T-cell (primary cell): ENCODE measurements around the gene ZNF385A. TPM values are rescaled to one million over a fixed set of nuclear protein-coding genes. Genes with fewer than 3 reads are reported as not detected.

Source experiments
- ATAC-seq, 4 experiments: fragments of 200-7000 bp in 3 of 4; fragments of 150-1000 bp in 1 of 4; cut with Tn5 transposase; replicated peaks in 1 of 4; 1 replicate in 3 of 4; 2 replicates in 1 of 4; pipeline ENCODE4 v1.10.0; 2021; ENCODE audit warnings: moderate library complexity in 3 of 4, mild to moderate bottlenecking in 2 of 4, moderate number of reproducible peaks in 1 of 4
- CTCF ChIA-PET, 2 donors: fragments of 300-600 bp; sonication (Branson Sonifier 250); formaldehyde crosslinking; loops; one replicate each; lab custom pipeline; 2022; ENCODE audit warnings: antibody characterized with exemption in 2 of 2; lab: Charles Lee
- POLR2A ChIA-PET, 2 donors: fragments of 300-600 bp; sonication (Branson Sonifier 250); formaldehyde crosslinking; loops; one replicate each; lab custom pipeline; 2022; ENCODE audit warnings: antibody characterized with exemption in 2 of 2; lab: Charles Lee
- DNase-seq, 35 experiments: peaks; one replicate each; pipeline versions ENCODE4 v3.0.0 to v3.0.0-alpha.2; 2013 to 2023
- H3K27ac ChIP-seq: one replicate; pipeline ENCODE4 v1.5.1; 2013; ENCODE audit warnings: low read length
- H3K27me3 ChIP-seq, 2 experiments: replicated peaks in 1 of 2; 1 replicate in 1 of 2; 2 replicates in 1 of 2; pipeline versions ENCODE4 v1.6.1 to v1.7.0; 2013; ENCODE audit warnings: low read length in 1 of 2, mixed read lengths in 1 of 2; ENCODE audit not compliant: control insufficient read depth in 2 of 2, insufficient read depth in 2 of 2; ENCODE audit errors: extremely low read depth in 1 of 2
- H3K36me3 ChIP-seq, 2 donors: 1 replicate in 1 of 2; 2 replicates in 1 of 2; pipeline versions ENCODE4 v1.6.1 to v1.7.0; 2013; ENCODE audit warnings: low read length in 1 of 2; ENCODE audit not compliant: control insufficient read depth in 2 of 2, insufficient read depth in 1 of 2; ENCODE audit errors: extremely low read depth in 1 of 2
- H3K4me1 ChIP-seq, 2 experiments: 1 replicate in 1 of 2; 2 replicates in 1 of 2; pipeline versions ENCODE4 v1.6.1 to v1.7.0; 2013; ENCODE audit warnings: low read length in 2 of 2, mixed read lengths in 1 of 2; ENCODE audit not compliant: insufficient read depth in 2 of 2, control insufficient read depth in 1 of 2; ENCODE audit errors: extremely low read depth in 1 of 2
- H3K4me3 ChIP-seq, 2 donors: 1 replicate in 1 of 2; 2 replicates in 1 of 2; pipeline versions ENCODE4 v1.5.1 to v1.7.0; 2013; ENCODE audit warnings: mild to moderate bottlenecking in 2 of 2, low read length in 1 of 2, moderate library complexity in 1 of 2; ENCODE audit not compliant: control insufficient read depth in 1 of 2; ENCODE audit errors: extremely low read depth in 1 of 2
- H3K9me3 ChIP-seq: 2 replicates; pipeline ENCODE4 v1.7.0; 2013
- H3K27ac Mint-ChIP-seq, 2 donors: one replicate each; pipeline ENCODE4 v1.8.0; 2020 to 2021; ENCODE audit warnings: mild to moderate bottlenecking in 2 of 2, mixed read lengths in 2 of 2
- H3K27me3 Mint-ChIP-seq, 2 donors: one replicate each; pipeline ENCODE4 v1.8.0; 2021 to 2022; ENCODE audit warnings: mixed read lengths in 2 of 2
- H3K36me3 Mint-ChIP-seq: one replicate; pipeline ENCODE4 v1.8.0; 2021; ENCODE audit warnings: mixed read lengths
- H3K4me1 Mint-ChIP-seq, 3 donors: one replicate each; pipeline ENCODE4 v1.8.0; 2020 to 2022; ENCODE audit warnings: mixed read lengths in 3 of 3, mild to moderate bottlenecking in 1 of 3
- H3K4me3 Mint-ChIP-seq, 3 donors: one replicate each; pipeline ENCODE4 v1.8.0; 2020 to 2022; ENCODE audit warnings: mild to moderate bottlenecking in 3 of 3, mixed read lengths in 3 of 3, moderate library complexity in 3 of 3
- H3K9me3 Mint-ChIP-seq, 3 donors: one replicate each; pipeline ENCODE4 v1.8.0; 2020 to 2022; ENCODE audit warnings: mixed read lengths in 3 of 3
- WGBS: methylation state at CpG from one replicate; pipeline ENCODE4 v1.1.5; 2013; ENCODE audit warnings: missing lambda C conversion rate; ENCODE audit not compliant: insufficient coverage; 5-methylcytosine and 5-hydroxymethylcytosine counted together
- total RNA-seq, 35 experiments: library from RNA in 6 of 35; stranded (reverse) in 6 of 35; fragments of 120-200 nt in 1 of 35; gene quantifications; one replicate each; pipeline versions ENCODE4 v1.2.1 to v1.2.4 and lab custom pipeline; 2013 to 2026

ZNF385A gene
- total RNA-seq, 5 donors from 2014 or later (not counting 1 experiment from before 2014, with no cell fraction given) = 0.90 to 2.7 (median 1.2) TPM

DNA sequence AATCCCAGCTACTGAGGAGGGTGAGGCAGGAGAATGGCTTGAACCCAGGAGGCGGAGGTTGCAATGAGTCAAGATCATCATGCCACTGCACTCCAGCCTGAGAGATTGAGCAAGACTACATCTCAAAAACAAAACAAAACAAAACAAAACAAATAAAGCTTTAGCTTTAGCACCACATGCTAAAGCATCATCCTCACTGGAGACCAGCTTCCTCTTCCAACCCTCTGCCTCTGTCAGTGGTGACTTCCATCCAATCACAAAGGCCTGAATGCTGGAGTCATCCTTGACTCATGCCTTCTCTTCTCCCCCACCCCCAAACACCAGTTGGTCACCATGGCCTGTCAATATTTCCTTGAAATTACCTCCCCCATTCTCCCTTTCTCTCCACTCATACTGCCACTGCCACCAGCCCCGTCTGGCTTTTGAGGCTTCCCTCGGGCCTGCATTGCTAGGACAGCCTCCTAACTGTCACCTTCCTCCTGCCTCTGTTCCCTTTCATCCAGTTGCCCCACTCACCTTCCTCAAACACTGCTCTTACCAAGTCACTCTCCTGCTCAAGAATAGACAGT is 1.4 kb downstream of the ZNF385A start:
- H3K9me3 Mint-ChIP-seq = no peaks in the 10 kb centered on the region
- H3K4me1 Mint-ChIP-seq = peaks cover 8 to 20% (median 15%) of the 10 kb centered on the region in 3 donors
- WGBS = 85% methylated on average over 2 of the region's 3 CpGs
- CTCF ChIA-PET = interaction anchor here in 1 of 2 donors (1.9 kb wide), 1 partner anchor 56 kb away, joined by 4 read pairs; no protein-coding TSS in a partner anchor
- DNase-seq (no peak), ATAC-seq (no peak)
- no peaks in the 10 kb centered on the region for H3K27me3 Mint-ChIP-seq
- H3K27ac Mint-ChIP-seq = peak overlapping the region in 1 of 2 donors; percentile 63
- no peak overlapping the region for H3K4me3 ChIP-seq
- H3K36me3 ChIP-seq = no peaks in the 10 kb centered on the region
- no peak overlapping the region for H3K4me3 Mint-ChIP-seq
- POLR2A ChIA-PET = no interaction called here
- no peaks in the 10 kb centered on the region for H3K9me3 ChIP-seq
- H3K27ac ChIP-seq = no peak overlapping the region
- H3K27me3 ChIP-seq = peaks cover 0 to 2% of the 10 kb centered on the region in 2 experiments
- peaks cover 0 to 8% of the 10 kb centered on the region in 2 experiments for H3K4me1 ChIP-seq
- H3K36me3 Mint-ChIP-seq = no peaks in the 10 kb centered on the region

DNA sequence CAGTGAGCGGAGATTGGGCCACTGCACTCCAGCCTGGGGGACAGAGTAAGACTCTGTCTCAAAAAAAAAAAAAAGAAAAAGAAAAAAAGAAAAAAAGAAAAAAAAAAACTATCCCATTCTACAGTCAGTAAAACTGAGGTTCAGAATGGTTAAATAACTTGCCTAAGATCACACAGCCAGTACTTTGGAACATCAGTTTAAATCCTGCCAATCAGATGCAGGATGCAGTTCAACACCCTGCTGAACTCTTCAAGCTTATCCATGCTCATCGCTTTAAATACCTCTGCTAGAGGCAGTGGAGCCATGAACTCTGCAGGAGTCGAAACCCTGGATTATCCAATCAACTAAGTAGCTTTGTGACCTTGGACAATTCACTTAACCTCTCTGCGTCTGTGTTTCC is 3.4 kb downstream of the ZNF385A start:
- DNase-seq = no peak
- CTCF ChIA-PET = interaction anchor here (0.6 to 3.1 kb wide), 11 partner anchors 12 to 160 kb away, joined by 3 to 18 read pairs (median 4); partner anchors contain the start of gene NCKAP1L (in 1 of the 2)
- no peaks in the 10 kb centered on the region for H3K27me3 Mint-ChIP-seq
- Histone ChIP-seq H3K27ac (no peak overlapping the region), H3K36me3 (no peaks in the 10 kb centered on the region), H3K4me1 (peaks cover 0 to 8% of the 10 kb centered on the region in 2 experiments), H3K4me3 (no peak overlapping the region), H3K27me3 (peaks cover 0 to 2% of the 10 kb centered on the region in 2 experiments), H3K9me3 (no peaks in the 10 kb centered on the region)
- no peak overlapping the region for H3K27ac Mint-ChIP-seq
- ATAC-seq = no peak
- no peaks in the 10 kb centered on the region for H3K36me3 Mint-ChIP-seq
- POLR2A ChIA-PET = interaction anchor here (0.6 to 0.7 kb wide), 2 partner anchors 9 to 10 kb away, joined by 3 to 7 read pairs; no protein-coding TSS in a partner anchor
- no CpG with 5 or more reads among the region's 4 CpGs for WGBS
- H3K4me1 Mint-ChIP-seq = peaks cover 8 to 15% (median 13%) of the 10 kb centered on the region in 3 donors
- H3K9me3 Mint-ChIP-seq = no peaks in the 10 kb centered on the region
- H3K4me3 Mint-ChIP-seq = no peak overlapping the region

DNA sequence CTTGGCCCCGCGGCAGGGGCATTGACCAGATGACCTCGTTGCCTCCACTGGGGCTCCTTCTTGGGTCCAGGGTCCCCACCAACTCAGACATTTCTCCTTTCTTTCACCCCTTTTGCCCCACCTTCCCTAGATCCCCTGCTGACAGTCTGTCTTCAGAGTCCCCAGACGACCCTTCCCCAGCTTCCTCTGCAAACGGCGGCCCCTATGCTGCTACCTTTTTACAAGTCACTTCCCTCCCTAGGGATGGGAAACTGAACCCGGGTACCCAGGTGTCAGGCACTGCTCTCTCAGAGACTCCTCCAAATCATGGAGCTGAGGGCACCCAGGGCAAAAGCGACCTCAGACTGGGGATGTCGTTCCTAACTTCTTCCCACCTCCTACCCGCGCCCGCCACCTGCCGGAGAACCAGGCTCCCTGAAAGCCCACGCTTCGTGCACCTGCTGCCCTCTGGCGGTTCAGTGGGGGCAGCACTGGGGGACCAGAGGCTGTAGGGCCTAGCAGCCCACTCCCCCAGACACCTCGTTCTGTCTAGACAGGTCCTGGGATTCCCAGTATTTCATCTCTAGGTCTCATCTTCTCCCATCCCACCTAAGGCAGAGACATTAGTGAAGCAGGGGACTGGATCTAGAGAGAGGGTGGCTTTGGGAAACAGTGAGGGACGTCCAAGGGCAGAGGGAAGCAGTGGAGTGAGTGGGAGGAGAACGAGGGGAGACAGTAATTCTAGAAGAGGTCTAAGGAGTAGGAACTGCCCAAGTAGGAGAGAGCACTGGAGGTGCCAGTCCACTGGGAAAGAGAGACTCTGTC is 4.9 kb downstream of the ZNF385A start:
- Histone ChIP-seq H3K4me1 (peaks cover 0 to 8% of the 10 kb centered on the region in 2 experiments), H3K4me3 (peak overlapping the region in 1 of 2 donors; percentile 25), H3K9me3 (no peaks in the 10 kb centered on the region), H3K27ac (no peak overlapping the region), H3K36me3 (no peaks in the 10 kb centered on the region), H3K27me3 (no peaks in the 10 kb centered on the region)
- peak overlapping the region in 1 of 2 donors; percentile 9 for H3K27ac Mint-ChIP-seq
- ATAC-seq (peak; percentile 94 to 98 (median 96)), DNase-seq (peak; percentile 73 to 92 (median 85))
- H3K27me3 Mint-ChIP-seq = no peaks in the 10 kb centered on the region
- ChIA-PET POLR2A (interaction anchor here in 1 of 2 donors (0.5 kb wide), 1 partner anchor 83 kb away, joined by 9 read pairs; no protein-coding TSS in a partner anchor), CTCF (interaction anchor here (0.5 to 3.1 kb wide), 29 partner anchors 9 to 633 kb away, joined by 3 to 18 read pairs (median 5); partner anchors contain the start of genes COPZ1 (in 1 of the 2) and NCKAP1L (in 1 of the 2))
- 22% methylated on average over 14 of the region's 19 CpGs for WGBS
- H3K9me3 Mint-ChIP-seq = no peaks in the 10 kb centered on the region
- H3K4me1 Mint-ChIP-seq = peaks cover 8 to 15% (median 10%) of the 10 kb centered on the region in 3 donors
- peak overlapping the region; percentile 1 to 72 (median 64) for H3K4me3 Mint-ChIP-seq
- no peaks in the 10 kb centered on the region for H3K36me3 Mint-ChIP-seq

DNA sequence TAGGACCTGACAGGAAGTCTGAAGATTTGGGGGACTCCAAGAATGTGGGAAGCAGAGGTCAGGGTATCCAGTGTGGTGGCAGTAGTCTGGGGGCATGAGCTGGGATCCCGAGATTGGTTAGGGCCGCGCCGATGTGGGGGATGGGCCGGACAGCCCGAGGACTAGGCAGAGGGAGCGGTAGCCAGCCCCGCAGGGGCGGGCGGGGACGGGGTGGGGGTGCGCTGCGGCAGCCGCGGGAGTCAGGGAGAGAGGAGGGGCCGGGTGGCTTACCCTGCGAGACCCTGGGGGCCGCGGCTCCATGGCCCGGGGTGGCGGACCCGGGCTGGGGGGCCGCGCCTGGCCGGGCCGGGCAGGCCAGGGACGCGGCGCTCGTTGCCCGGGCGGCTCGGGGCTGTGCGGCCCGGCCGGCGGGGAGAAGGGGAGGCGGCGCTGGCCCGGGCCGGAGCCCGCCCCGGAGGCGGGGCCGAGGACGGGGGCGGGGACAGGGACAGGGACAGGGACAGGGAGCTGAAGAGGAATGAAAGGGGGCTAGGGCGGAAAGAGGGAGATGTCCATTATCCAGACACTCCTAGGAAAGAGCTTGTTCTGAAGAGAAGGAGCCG is 5.6 kb downstream of the ZNF385A start:
- peaks cover 7 to 15% (median 8%) of the 10 kb centered on the region in 3 donors for H3K4me1 Mint-ChIP-seq
- no peaks in the 10 kb centered on the region for H3K27me3 ChIP-seq
- H3K4me1 ChIP-seq = peaks cover 0 to 8% of the 10 kb centered on the region in 2 experiments
- no peaks in the 10 kb centered on the region for H3K36me3 ChIP-seq
- WGBS = 83% methylated on average over 39 of the region's 49 CpGs
- H3K27ac ChIP-seq = no peak overlapping the region
- no peak overlapping the region for H3K27ac Mint-ChIP-seq
- H3K9me3 ChIP-seq = no peaks in the 10 kb centered on the region
- peak overlapping the region in 2 of 3 donors; percentile 64 to 72 for H3K4me3 Mint-ChIP-seq
- peak overlapping the region in 1 of 2 donors; percentile 25 for H3K4me3 ChIP-seq
- ATAC-seq = peak in 3 of 4 experiments; percentile 35 to 68 (median 45)
- no peaks in the 10 kb centered on the region for H3K36me3 Mint-ChIP-seq
- ChIA-PET POLR2A (interaction anchor here in 1 of 2 donors (0.5 kb wide), 1 partner anchor 45 kb away, joined by 5 read pairs; no protein-coding TSS in a partner anchor), CTCF (interaction anchor here (0.5 to 3.1 kb wide), 24 partner anchors 8 to 1492 kb away, joined by 3 to 18 read pairs (median 5); partner anchors contain the start of genes COPZ1 (in 1 of the 2) and NCKAP1L (in 1 of the 2))
- DNase-seq = peak in 1 of 35 experiments; percentile 31
- H3K9me3 Mint-ChIP-seq = no peaks in the 10 kb centered on the region
- no peaks in the 10 kb centered on the region for H3K27me3 Mint-ChIP-seq

DNA sequence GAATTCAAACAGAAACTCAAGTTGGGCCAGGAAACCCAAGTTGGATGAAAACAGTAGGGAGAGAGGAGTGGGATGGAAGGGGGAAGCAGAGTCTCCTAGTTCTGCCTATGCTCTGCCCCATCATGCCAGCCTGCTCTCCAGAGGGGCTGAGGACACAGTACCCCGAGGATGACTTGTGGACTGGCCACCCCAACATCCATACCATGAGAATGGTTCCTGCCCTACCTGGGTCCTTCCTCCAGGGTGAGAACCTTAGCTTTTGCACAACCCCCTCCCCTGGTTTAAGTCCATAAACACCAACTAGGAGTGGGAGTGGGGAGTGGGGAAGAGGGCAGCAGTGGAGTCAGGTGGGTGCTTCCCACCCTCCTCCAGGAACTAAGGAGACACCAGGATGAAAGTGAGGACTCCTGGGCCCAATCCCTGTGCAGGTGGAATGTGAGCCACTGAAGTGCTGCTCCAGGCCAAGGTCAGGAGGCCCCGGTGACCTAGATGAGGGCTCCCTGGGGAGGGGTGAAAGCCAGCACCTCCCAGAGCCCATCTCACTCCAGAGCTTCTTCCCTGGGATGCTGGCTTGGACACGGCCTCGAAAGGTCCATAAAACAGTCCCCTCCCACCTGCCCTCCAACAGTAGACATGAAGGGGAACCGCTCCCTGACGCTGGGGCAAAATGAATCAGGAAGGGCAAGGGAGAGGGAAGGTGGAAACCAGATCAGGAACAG is 6.6 kb downstream of the ZNF385A start:
- no peaks in the 10 kb centered on the region for H3K9me3 Mint-ChIP-seq
- H3K4me1 ChIP-seq = peaks cover 0 to 8% of the 10 kb centered on the region in 2 experiments
- H3K27ac Mint-ChIP-seq = no peak overlapping the region
- H3K27me3 ChIP-seq = no peaks in the 10 kb centered on the region
- 60% methylated on average over 1 of the region's 6 CpGs for WGBS
- ATAC-seq (no peak), DNase-seq (no peak)
- H3K36me3 ChIP-seq = no peaks in the 10 kb centered on the region
- peaks cover 6 to 15% (median 8%) of the 10 kb centered on the region in 3 donors for H3K4me1 Mint-ChIP-seq
- peak overlapping the region in 1 of 3 donors; percentile 62 for H3K4me3 Mint-ChIP-seq
- no peaks in the 10 kb centered on the region for H3K36me3 Mint-ChIP-seq
- H3K9me3 ChIP-seq = no peaks in the 10 kb centered on the region
- no peaks in the 10 kb centered on the region for H3K27me3 Mint-ChIP-seq
- no peak overlapping the region for H3K27ac ChIP-seq
- no peak overlapping the region for H3K4me3 ChIP-seq
- CTCF ChIA-PET = interaction anchor here (0.5 to 3.1 kb wide), 5 partner anchors 12 to 149 kb away, joined by 3 to 18 read pairs (median 7); partner anchors contain the start of gene COPZ1 (in 1 of the 2)
- POLR2A ChIA-PET = no interaction called here
